LNCAP (cell line): ENCODE results near the gene CHD9.

Experiments
- TF ChIP-seq, protein P1 (sequence below): fragments of 450-650 bp; IDR thresholded peaks from 2 replicates; pipeline ENCODE4 v1.5.1; 2017; ENCODE audit warnings: mild to moderate bottlenecking

CHD9 gene

DNA sequence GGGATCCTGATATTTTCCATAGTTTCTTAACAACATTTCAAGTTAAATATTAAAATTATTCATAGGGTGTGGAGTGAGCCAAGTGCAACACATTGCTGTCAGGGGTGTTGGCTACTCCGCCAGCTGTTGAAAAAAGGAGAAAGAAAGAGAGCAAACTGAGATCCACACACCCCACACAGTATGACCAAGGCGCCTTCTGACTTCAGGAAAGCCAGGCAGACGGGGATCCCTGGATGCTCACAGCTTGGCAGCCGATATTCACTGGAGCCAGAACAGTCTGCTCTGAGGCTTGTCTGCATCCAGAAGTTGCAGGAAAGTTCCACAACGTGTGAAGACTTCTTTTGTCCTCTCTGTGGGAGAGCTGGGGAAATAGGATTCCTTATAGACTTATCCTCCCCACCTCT, 11.4 kb upstream of the CHD9 start:
- TF ChIP-seq, protein P1, sequence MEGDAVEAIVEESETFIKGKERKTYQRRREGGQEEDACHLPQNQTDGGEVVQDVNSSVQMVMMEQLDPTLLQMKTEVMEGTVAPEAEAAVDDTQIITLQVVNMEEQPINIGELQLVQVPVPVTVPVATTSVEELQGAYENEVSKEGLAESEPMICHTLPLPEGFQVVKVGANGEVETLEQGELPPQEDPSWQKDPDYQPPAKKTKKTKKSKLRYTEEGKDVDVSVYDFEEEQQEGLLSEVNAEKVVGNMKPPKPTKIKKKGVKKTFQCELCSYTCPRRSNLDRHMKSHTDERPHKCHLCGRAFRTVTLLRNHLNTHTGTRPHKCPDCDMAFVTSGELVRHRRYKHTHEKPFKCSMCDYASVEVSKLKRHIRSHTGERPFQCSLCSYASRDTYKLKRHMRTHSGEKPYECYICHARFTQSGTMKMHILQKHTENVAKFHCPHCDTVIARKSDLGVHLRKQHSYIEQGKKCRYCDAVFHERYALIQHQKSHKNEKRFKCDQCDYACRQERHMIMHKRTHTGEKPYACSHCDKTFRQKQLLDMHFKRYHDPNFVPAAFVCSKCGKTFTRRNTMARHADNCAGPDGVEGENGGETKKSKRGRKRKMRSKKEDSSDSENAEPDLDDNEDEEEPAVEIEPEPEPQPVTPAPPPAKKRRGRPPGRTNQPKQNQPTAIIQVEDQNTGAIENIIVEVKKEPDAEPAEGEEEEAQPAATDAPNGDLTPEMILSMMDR, result no peak

DNA sequence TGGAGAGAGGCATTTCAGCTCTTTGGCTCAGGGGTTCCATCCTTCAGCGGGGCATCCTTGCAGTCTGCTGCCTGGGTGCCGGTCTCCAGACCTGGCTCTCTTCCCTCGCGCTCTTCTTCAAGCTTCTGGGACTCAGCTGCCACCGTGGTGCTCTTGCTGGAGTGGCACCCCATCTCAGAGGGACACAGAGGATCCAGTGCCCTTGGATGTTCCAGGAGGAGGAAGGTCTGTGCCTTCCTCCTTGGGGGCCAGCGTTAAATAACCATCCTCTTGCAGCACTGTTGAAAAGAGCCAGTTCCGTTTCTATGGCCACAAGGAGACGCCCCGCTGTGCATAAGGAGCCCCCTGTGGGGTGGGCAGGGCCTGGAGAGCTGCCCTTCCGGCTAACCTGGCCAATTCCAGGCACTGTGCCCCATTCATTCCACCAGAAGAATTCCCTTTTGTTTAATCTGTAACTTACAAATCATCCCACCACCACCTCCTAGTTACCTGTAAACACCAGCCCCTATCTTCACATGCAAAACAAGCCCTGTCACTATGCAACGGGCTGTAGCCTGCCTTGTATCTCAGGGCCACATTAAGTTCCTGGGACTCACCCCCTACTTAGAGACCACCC, 10.7 kb upstream of the CHD9 start:
- TF ChIP-seq, protein P1, result no peak

DNA sequence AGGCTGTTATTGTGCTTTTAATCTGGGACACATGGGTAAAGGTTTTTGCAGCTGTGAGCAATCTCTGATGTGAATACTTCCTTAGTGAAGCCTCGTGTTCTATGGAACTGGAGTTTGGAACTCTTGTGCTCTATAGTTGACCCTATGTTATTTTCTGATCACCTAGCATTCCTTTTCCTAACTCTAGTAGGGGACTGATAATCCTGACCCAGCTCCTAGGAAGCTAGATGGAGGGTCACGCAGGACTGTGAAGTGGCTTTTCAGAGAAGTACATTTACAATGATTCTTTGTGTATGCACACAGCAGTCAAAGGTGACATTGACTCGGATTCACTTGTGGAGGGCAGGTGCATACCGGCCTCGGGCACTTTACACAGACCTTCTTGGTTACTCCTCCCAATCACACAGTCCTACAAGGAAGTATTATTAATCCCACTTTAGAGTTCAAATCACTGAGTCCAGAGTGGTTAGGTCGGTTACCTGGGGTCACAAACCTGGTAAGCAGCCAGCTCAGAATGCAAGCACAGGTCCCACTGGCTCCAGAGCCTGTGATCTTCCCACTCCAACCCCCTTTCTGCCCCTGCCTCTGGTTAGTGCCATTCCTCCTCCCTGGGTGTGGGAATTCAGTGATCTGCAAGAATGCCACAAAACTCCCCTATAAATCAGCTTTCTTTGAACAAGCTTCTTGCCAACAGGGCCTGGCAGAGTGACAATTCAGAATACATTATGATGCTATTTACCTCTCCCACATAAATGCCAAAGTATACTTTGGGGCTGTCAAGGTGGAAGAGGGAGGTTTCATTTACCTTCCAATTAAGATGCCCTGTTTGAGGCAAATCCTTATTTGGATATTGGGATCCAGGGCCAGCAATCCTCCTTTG, 9.2 kb upstream of the CHD9 start:
- TF ChIP-seq, protein P1, result no peak

DNA sequence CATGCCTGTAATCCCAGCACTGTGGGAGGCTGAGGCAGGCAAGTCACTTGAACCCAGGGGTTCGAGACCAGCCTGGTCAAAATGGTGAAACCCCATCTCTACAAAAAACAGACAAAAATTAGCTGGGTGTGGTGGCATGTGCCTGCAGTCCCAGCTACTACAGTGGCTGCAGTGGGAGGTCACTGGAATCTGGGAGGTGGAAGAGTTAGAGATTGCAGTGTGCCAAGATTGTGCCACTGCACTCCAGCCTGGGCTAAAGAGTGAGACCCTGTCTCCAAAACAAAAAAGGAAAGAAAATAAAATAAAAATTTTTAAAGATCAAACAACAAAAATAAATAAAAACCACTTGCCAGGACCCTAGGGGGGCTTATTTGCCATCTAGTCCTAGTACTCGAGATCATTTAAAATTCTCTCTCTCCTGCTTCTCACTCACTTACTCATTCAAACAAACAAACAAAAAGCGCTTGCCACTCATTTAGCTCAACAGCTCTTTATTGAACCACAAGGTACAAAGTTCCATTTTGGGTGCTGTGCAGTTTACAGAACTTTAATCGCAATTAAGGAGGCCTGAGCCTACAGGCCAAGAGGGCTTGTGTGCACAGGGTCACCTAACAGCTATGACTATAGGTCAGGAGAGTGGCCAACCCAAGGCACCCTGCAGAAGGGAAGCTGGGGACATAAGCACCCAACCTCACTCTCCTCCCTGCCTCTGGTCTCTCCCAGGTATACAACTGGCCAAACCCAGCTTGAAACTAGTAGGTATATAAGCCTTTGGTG, 6.5 kb upstream of the CHD9 start:
- TF ChIP-seq, protein P1, result no peak

DNA sequence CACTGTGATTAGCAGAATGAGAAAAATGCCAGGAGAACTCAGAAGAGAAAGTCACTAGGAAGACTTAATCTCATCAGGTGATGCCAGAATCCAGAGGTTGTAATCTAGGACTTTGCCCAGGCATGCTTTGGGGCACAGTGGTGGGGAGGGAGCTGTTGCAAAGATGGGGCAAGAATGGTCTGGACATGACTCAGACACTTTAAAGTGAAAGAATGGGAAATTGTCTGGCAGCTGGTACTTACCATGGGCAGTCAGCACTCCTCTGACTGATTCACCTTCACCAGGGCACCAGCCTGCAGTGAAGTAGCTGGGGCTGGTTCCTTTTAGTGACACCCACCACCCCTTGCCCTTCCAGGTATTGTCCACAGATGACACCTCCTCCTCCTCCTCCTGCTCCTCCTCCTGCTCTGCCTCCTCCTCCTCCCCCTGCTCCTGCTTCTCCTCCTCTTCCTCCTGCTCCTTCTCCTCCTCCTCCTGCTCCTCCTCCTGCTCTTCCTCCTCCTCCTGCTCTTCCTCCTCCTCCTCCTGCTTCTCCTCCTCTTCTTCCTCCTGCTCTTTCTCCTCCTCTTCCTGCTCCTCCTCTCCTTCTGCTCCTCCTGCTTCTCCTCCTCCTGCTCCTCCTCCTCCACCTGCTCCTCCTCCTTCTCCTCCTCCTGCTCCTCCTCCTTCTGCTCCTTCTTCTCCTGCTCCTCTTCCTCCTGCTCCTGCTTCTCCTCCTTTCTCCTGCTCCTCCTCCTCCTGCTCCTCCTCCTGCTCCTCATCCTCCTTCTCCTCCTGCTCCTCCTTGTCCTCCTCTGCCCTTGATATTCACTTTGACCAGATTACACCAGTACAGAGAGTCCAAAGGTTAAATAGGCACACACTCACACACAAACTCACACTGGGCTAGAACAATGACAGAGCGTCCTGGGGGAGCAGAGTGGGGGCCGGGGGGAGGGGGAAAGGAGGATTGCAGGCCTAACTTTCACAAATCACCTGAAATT, 2.0 kb upstream of the CHD9 start, which contains the start of gene CHD9NB:
CHD9NB (minus strand) TSS at position 379 of the 983 bp plus-strand sequence. CDS start 8,739 bp downstream, outside the sequence.
- TF ChIP-seq, protein P1, result no peak

DNA sequence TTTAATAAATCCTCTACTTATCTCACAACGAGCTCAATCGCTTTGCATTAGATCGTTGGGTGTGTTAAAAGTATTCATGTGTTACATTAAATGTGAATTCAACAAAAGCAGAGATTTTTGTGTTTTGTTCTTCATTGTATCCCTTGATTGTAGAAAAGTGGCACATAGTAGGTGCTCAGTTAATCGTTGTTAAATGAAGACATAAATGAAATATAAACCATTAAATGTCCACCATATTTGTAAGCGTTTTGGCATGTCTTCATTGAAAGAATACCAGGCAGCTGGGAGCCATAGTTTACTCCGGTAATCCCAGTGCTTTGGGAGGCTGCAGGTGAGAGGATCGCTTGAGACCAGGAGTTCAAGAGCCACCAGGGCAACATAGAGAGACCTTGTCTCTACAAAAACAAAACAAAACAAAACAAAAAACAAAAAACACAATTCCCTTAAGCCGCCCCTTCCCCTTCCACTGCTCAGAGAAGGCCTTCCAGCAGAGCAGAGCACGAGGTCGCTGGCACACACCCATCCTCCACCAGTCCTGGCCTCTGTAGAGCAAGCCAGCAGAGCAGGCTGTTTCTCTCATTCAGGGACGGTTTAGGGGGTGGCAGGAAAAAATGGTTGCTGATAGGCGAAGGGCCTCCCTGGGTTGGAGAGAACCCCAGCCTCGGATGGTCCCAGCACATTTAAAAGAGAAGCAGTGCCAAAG, 673 bp upstream of the CHD9 start:
- TF ChIP-seq, protein P1, result no peak
